Fibroblast of lung (primary cell): ENCODE data around the gene ADNP2.

Experiments used
- EZH2 ChIP-seq: IDR thresholded peaks from 2 replicates; pipeline ENCODE4 v1.5.1; 2012; ENCODE audit warnings: low read length, control low read depth, mild to moderate bottlenecking; ENCODE audit errors: missing control alignments
- TF ChIP-seq, protein P1 (sequence below), 2 donors: IDR thresholded peaks in 1 of 2; conservative IDR thresholded peaks in 1 of 2; 1 replicate in 1 of 2; 2 replicates in 1 of 2; pipeline ENCODE4 v1.5.1; 2011 to 2012; ENCODE audit warnings: low read length in 2 of 2, control low read depth in 1 of 2, inconsistent platforms in 1 of 2, low read depth in 1 of 2, mild to moderate bottlenecking in 1 of 2

- TF ChIP-seq, protein P1, sequence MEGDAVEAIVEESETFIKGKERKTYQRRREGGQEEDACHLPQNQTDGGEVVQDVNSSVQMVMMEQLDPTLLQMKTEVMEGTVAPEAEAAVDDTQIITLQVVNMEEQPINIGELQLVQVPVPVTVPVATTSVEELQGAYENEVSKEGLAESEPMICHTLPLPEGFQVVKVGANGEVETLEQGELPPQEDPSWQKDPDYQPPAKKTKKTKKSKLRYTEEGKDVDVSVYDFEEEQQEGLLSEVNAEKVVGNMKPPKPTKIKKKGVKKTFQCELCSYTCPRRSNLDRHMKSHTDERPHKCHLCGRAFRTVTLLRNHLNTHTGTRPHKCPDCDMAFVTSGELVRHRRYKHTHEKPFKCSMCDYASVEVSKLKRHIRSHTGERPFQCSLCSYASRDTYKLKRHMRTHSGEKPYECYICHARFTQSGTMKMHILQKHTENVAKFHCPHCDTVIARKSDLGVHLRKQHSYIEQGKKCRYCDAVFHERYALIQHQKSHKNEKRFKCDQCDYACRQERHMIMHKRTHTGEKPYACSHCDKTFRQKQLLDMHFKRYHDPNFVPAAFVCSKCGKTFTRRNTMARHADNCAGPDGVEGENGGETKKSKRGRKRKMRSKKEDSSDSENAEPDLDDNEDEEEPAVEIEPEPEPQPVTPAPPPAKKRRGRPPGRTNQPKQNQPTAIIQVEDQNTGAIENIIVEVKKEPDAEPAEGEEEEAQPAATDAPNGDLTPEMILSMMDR (conservative IDR thresholded peaks at IDR 0.05 in 1 of 2, IDR thresholded peaks at IDR 0.05 in 1 of 2; ENCODE audit: low read depth in 1 of 2, low read length in 2 of 2): no peak
- TF ChIP-seq EZH2: no peak
Observed at GRCh38 chr18:80182855-80183254, 73.8 kb downstream of the ADNP2 start.
